OCI-LY3 (cell line): ENCODE results near the gene CYGB.
A peak's percentile ranks its signal among the peaks of the same experiment; 100 is the strongest.

Source experiments
- H2AFZ ChIP-seq: fragments of 200-600, 300-600 bp; shearing (Covaris generic); 2 replicates; pipeline ENCODE4 v1.6.0; 2014; ENCODE audit warnings: antibody characterized with exemption, low read depth, low read length
- H3K27ac ChIP-seq: fragments of 200-600, 300-600 bp; sonication (generic); 2 replicates; pipeline ENCODE4 v1.5.1; 2014; ENCODE audit warnings: mild to moderate bottlenecking, low read length, moderate library complexity, mixed read lengths
- H3K27me3 ChIP-seq: fragments of 200-600, 300-600 bp; sonication (generic); 2 replicates; pipeline ENCODE4 v1.6.1; 2014; ENCODE audit warnings: low read depth, low read length, mixed read lengths
- H3K36me3 ChIP-seq: fragments of 200-600, 300-600 bp; sonication (generic); replicated peaks from 2 replicates; pipeline ENCODE3; 2014; ENCODE audit warnings: low read depth, low read length, mixed read lengths
- H3K4me1 ChIP-seq: fragments of 300-600, 200-600 bp; sonication (generic); 2 replicates; pipeline ENCODE4 v1.6.1; 2014; ENCODE audit warnings: low read length, mixed read lengths
- H3K4me2 ChIP-seq: fragments of 200-600, 300-600 bp; sonication (generic); 2 replicates; pipeline ENCODE4 v1.6.1; 2014; ENCODE audit warnings: low read length, mixed read lengths
- H3K4me3 ChIP-seq: fragments of 300-600, 200-600 bp; sonication (generic); 2 replicates; pipeline ENCODE4 v1.5.1; 2014; ENCODE audit warnings: antibody characterized with exemption, mild to moderate bottlenecking, low read length, moderate library complexity
- H3K79me2 ChIP-seq: fragments of 300-600, 200-600 bp; shearing (Covaris generic); 2 replicates; pipeline ENCODE4 v1.6.1; 2014; ENCODE audit warnings: mild to moderate bottlenecking, low read length, mixed read lengths
- H3K9ac ChIP-seq: fragments of 300-600, 200-600 bp; shearing (Covaris generic); 2 replicates; pipeline ENCODE4 v1.6.0; 2014; ENCODE audit warnings: mild to moderate bottlenecking, low read length, moderate library complexity
- H3K9me3 ChIP-seq: fragments of 200-600, 300-600 bp; shearing (Covaris generic); 2 replicates; pipeline ENCODE4 v1.6.1; 2014; ENCODE audit warnings: low read length, mixed read lengths; ENCODE audit not compliant: insufficient read depth
- H4K20me1 ChIP-seq: fragments of 200-600, 300-600 bp; sonication (generic); 2 replicates; pipeline ENCODE4 v1.6.1; 2016; ENCODE audit warnings: low read length, mixed read lengths; ENCODE audit not compliant: insufficient read depth
- CTCF ChIP-seq: fragments of 200-600, 300-600 bp; sonication (generic); IDR thresholded peaks from 2 replicates; pipeline ENCODE4 v1.5.1; 2014; ENCODE audit warnings: antibody characterized with exemption, low read length, low read depth
- EZH2phosphoT487 ChIP-seq: fragments of 200-600 bp; shearing (Covaris generic); IDR thresholded peaks from 2 replicates; pipeline ENCODE4 v1.6.1; 2018; ENCODE audit warnings: antibody characterized with exemption, mixed run types, low read depth

CYGB gene

GRCh38 chr17:76501827-76502307, 35.6 kb downstream of the CYGB start:
- H3K4me1 ChIP-seq: peaks cover 41% of the 10 kb centered on the region
- no peaks in the 10 kb centered on the region for H3K9me3 ChIP-seq
- peak overlapping the region; percentile 42; the same call in 1 of the 2 replicates for H2AFZ ChIP-seq
- peaks cover 40% of the 10 kb centered on the region for H3K79me2 ChIP-seq
- no peaks in the 10 kb centered on the region for H4K20me1 ChIP-seq
- H3K27ac ChIP-seq: peak overlapping the region; percentile 18; the same call in 1 of the 2 replicates
- peak overlapping the region; percentile 84 for H3K4me3 ChIP-seq
- H3K27me3 ChIP-seq: no peaks in the 10 kb centered on the region
- peaks cover 9% of the 10 kb centered on the region for H3K36me3 ChIP-seq
- H3K4me2 ChIP-seq: peak overlapping the region; percentile 84
- TF ChIP-seq EZH2phosphoT487: no peak
- TF ChIP-seq CTCF: no peak
- peak overlapping the region; percentile 54 for H3K9ac ChIP-seq

GRCh38 chr17:76501018-76501826, 36.3 kb downstream of the CYGB start, which contains the start of gene RHBDF2:
TSS of gene RHBDF2 (minus strand) at chr17:76501423. CDS start at chr17:76481524, 19,899 bp downstream.
- Histone ChIP-seq H2AFZ (peak within 1 kb of the TSS; percentile 42; the same call in 1 of the 2 replicates), H3K27me3 (no peaks in the 10 kb centered on the region), H3K36me3 (peaks cover 9% of the 10 kb centered on the region), H3K4me1 (peaks cover 37% of the 10 kb centered on the region), H3K79me2 (peaks cover 40% of the 10 kb centered on the region), H3K9me3 (no peaks in the 10 kb centered on the region), H3K4me2 (peak within 1 kb of the TSS; percentile 88), H3K27ac (peak within 1 kb of the TSS; percentile 18; the same call in 1 of the 2 replicates), H3K4me3 (peak within 1 kb of the TSS; percentile 84), H3K9ac (peak within 1 kb of the TSS; percentile 80), H4K20me1 (no peaks in the 10 kb centered on the region)
- TF ChIP-seq EZH2phosphoT487 (no peak), CTCF (no peak)

GRCh38 chr17:76500747-76501017, 36.8 kb downstream of the CYGB start:
- H4K20me1 ChIP-seq: no peaks in the 10 kb centered on the region
- TF ChIP-seq CTCF (no peak), EZH2phosphoT487 (no peak)
- no peak overlapping the region; the same call in 1 of the 2 replicates for H2AFZ ChIP-seq
- peaks cover 40% of the 10 kb centered on the region for H3K79me2 ChIP-seq
- peaks cover 33% of the 10 kb centered on the region for H3K4me1 ChIP-seq
- H3K9me3 ChIP-seq: no peaks in the 10 kb centered on the region
- no peaks in the 10 kb centered on the region for H3K27me3 ChIP-seq
- peak overlapping the region; percentile 88 for H3K4me2 ChIP-seq
- H3K4me3 ChIP-seq: peak overlapping the region; percentile 84
- peaks cover 9% of the 10 kb centered on the region for H3K36me3 ChIP-seq
- H3K27ac ChIP-seq: no peak overlapping the region
- H3K9ac ChIP-seq: peak overlapping the region; percentile 80

GRCh38 chr17:76500074-76500746, 37.3 kb downstream of the CYGB start:
- H3K9ac ChIP-seq: peak overlapping the region; percentile 80
- no peak overlapping the region for H2AFZ ChIP-seq
- H3K9me3 ChIP-seq: no peaks in the 10 kb centered on the region
- H3K27ac ChIP-seq: no peak overlapping the region
- H3K4me2 ChIP-seq: peak overlapping the region; percentile 88
- peak overlapping the region; percentile 84 for H3K4me3 ChIP-seq
- H3K27me3 ChIP-seq: no peaks in the 10 kb centered on the region
- H3K4me1 ChIP-seq: peaks cover 33% of the 10 kb centered on the region
- TF ChIP-seq EZH2phosphoT487 (no peak), CTCF (no peak)
- peaks cover 9% of the 10 kb centered on the region for H3K36me3 ChIP-seq
- peaks cover 40% of the 10 kb centered on the region for H3K79me2 ChIP-seq
- no peaks in the 10 kb centered on the region for H4K20me1 ChIP-seq
